ENCODE results near the gene MRPL48. TPM values are rescaled to one million over a fixed set of nuclear protein-coding genes. Genes with fewer than 3 reads are reported as not detected.

The MRPL48 gene
- total RNA-seq: 14.5 and 19.7 TPM in 2 replicates

- Histone ChIP-seq H3K36me3 (ENCODE audit: insufficient read depth, low read length) (no peaks in the 10 kb centered on the region), H2AFZ (ENCODE audit: low read length) (peak within 1 kb of the TSS; percentile 99), H4K20me1 (ENCODE audit: insufficient read depth, low read length) (no peaks in the 10 kb centered on the region), H3K4me1 (ENCODE audit: insufficient read depth, low read length) (peaks cover 19% of the 10 kb centered on the region), H3K9me3 (ENCODE audit: low read depth, low read length) (no peaks in the 10 kb centered on the region), H3K4me2 (ENCODE audit: insufficient read depth, low read length) (peak within 1 kb of the TSS; percentile 79), H3K27me3 (ENCODE audit: insufficient read depth, low read length) (no peaks in the 10 kb centered on the region), H3K27ac (ENCODE audit: low read depth, low read length) (peak within 1 kb of the TSS; percentile 66), H3K79me2 (ENCODE audit: insufficient read depth, low read length) (peaks cover 7% of the 10 kb centered on the region), H3K4me3 (ENCODE audit: insufficient read depth, low read length) (peak within 1 kb of the TSS; percentile 92)
- peak; percentile 98 for DNase-seq (ENCODE audit: insufficient read length, low spot score, missing footprints)
- TF ChIP-seq, protein P1, sequence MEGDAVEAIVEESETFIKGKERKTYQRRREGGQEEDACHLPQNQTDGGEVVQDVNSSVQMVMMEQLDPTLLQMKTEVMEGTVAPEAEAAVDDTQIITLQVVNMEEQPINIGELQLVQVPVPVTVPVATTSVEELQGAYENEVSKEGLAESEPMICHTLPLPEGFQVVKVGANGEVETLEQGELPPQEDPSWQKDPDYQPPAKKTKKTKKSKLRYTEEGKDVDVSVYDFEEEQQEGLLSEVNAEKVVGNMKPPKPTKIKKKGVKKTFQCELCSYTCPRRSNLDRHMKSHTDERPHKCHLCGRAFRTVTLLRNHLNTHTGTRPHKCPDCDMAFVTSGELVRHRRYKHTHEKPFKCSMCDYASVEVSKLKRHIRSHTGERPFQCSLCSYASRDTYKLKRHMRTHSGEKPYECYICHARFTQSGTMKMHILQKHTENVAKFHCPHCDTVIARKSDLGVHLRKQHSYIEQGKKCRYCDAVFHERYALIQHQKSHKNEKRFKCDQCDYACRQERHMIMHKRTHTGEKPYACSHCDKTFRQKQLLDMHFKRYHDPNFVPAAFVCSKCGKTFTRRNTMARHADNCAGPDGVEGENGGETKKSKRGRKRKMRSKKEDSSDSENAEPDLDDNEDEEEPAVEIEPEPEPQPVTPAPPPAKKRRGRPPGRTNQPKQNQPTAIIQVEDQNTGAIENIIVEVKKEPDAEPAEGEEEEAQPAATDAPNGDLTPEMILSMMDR (IDR thresholded peaks at IDR 0.05; ENCODE audit: extremely low read depth, low read depth, low read length): no peak
Measured at GRCh38 chr11:73787643-73788558, at the start of gene MRPL48. MRPL48 (plus strand) TSS chr11:73787874; CDS start chr11:73787972, 98 bp downstream.

- DNase-seq (ENCODE audit: insufficient read length, low spot score, missing footprints): no peak
- Histone ChIP-seq H3K36me3 (ENCODE audit: insufficient read depth, low read length) (no peaks in the 10 kb centered on the region), H3K27me3 (ENCODE audit: insufficient read depth, low read length) (no peaks in the 10 kb centered on the region), H3K4me1 (ENCODE audit: insufficient read depth, low read length) (no peaks in the 10 kb centered on the region), H3K4me3 (ENCODE audit: insufficient read depth, low read length) (no peak overlapping the region), H3K79me2 (ENCODE audit: insufficient read depth, low read length) (peaks cover 95% of the 10 kb centered on the region), H3K4me2 (ENCODE audit: insufficient read depth, low read length) (no peak overlapping the region), H2AFZ (ENCODE audit: low read length) (no peak overlapping the region), H3K27ac (ENCODE audit: low read depth, low read length) (no peak overlapping the region), H4K20me1 (ENCODE audit: insufficient read depth, low read length) (peaks cover 49% of the 10 kb centered on the region), H3K9me3 (ENCODE audit: low read depth, low read length) (no peaks in the 10 kb centered on the region)
- TF ChIP-seq, protein P1 (IDR thresholded peaks at IDR 0.05; ENCODE audit: extremely low read depth, low read depth, low read length): no peak
Measured at GRCh38 chr11:73743045-73743444, 44.6 kb upstream of the MRPL48 start.

- H3K9me3 ChIP-seq (ENCODE audit: low read depth, low read length): no peaks in the 10 kb centered on the region
- H3K27ac ChIP-seq (ENCODE audit: low read depth, low read length): no peak overlapping the region
- TF ChIP-seq, protein P1 (IDR thresholded peaks at IDR 0.05; ENCODE audit: extremely low read depth, low read depth, low read length): no peak
- H3K4me3 ChIP-seq (ENCODE audit: insufficient read depth, low read length): no peak overlapping the region
- peaks cover 65% of the 10 kb centered on the region for H4K20me1 ChIP-seq (ENCODE audit: insufficient read depth, low read length)
- H3K36me3 ChIP-seq (ENCODE audit: insufficient read depth, low read length): no peaks in the 10 kb centered on the region
- no peak for DNase-seq (ENCODE audit: insufficient read length, low spot score, missing footprints)
- no peak overlapping the region for H2AFZ ChIP-seq (ENCODE audit: low read length)
- H3K27me3 ChIP-seq (ENCODE audit: insufficient read depth, low read length): no peaks in the 10 kb centered on the region
- H3K79me2 ChIP-seq (ENCODE audit: insufficient read depth, low read length): peaks cover 96% of the 10 kb centered on the region
- H3K4me2 ChIP-seq (ENCODE audit: insufficient read depth, low read length): no peak overlapping the region
- H3K4me1 ChIP-seq (ENCODE audit: insufficient read depth, low read length): peaks cover under 1% of the 10 kb centered on the region
Measured at GRCh38 chr11:73746701-73747100, 41.0 kb upstream of the MRPL48 start.

GRCh38 chr11:73747762-73748161 is 39.9 kb upstream of the MRPL48 start:
- Histone ChIP-seq H4K20me1 (ENCODE audit: insufficient read depth, low read length) (peaks cover 74% of the 10 kb centered on the region), H3K9me3 (ENCODE audit: low read depth, low read length) (no peaks in the 10 kb centered on the region), H2AFZ (ENCODE audit: low read length) (no peak overlapping the region), H3K27ac (ENCODE audit: low read depth, low read length) (no peak overlapping the region), H3K27me3 (ENCODE audit: insufficient read depth, low read length) (no peaks in the 10 kb centered on the region), H3K4me3 (ENCODE audit: insufficient read depth, low read length) (no peak overlapping the region), H3K4me1 (ENCODE audit: insufficient read depth, low read length) (peaks cover 9% of the 10 kb centered on the region), H3K36me3 (ENCODE audit: insufficient read depth, low read length) (no peaks in the 10 kb centered on the region), H3K79me2 (ENCODE audit: insufficient read depth, low read length) (peaks cover 97% of the 10 kb centered on the region), H3K4me2 (ENCODE audit: insufficient read depth, low read length) (no peak overlapping the region)
- TF ChIP-seq, protein P1 (IDR thresholded peaks at IDR 0.05; ENCODE audit: extremely low read depth, low read depth, low read length): no peak
- DNase-seq (ENCODE audit: insufficient read length, low spot score, missing footprints): no peak

Measured in osteoblast (primary cell).